SU-DHL-6 (cell line): ENCODE measurements around the gene IGF2BP3.
"Not testable (repeated sequence)": the region's sequence is repeated elsewhere in the genome, so short reads cannot be mapped to it uniquely, and the experiment has no call there.

Experiments
- H2AFZ ChIP-seq: fragments of 200-600 bp; sonication (generic); 2 replicates; pipeline ENCODE4 v1.6.1; 2014; ENCODE audit warnings: low read depth, mild to moderate bottlenecking, moderate library complexity, mixed read lengths, antibody characterized with exemption, low read length; ENCODE audit not compliant: severe bottlenecking
- H3F3A ChIP-seq: fragments of 200-600 bp; shearing (Covaris generic); 2 replicates; pipeline ENCODE4 v1.6.0; 2016; ENCODE audit warnings: antibody characterized with exemption, mild to moderate bottlenecking; ENCODE audit not compliant: insufficient read depth
- H3K27ac ChIP-seq: fragments of 200-600 bp; sonication (generic); 2 replicates; pipeline ENCODE4 v1.5.1; 2016; ENCODE audit warnings: low read depth, mild to moderate bottlenecking, low read length, moderate library complexity, mixed read lengths
- H3K27me3 ChIP-seq: fragments of 200-600 bp; sonication (generic), shearing (Covaris generic); 2 replicates; pipeline ENCODE4 v1.6.0; 2014; ENCODE audit warnings: mild to moderate bottlenecking, low read length
- H3K36me3 ChIP-seq: fragments of 200-600 bp; sonication (generic); 2 replicates; pipeline ENCODE4 v1.6.1; 2014; ENCODE audit warnings: mild to moderate bottlenecking, low read length, mixed read lengths
- H3K4me2 ChIP-seq: fragments of 300-600, 200-600 bp; shearing (Covaris generic), sonication (generic); 2 replicates; pipeline ENCODE4 v1.6.0; 2014; ENCODE audit warnings: low read length, low read depth, mild to moderate bottlenecking; ENCODE audit not compliant: poor library complexity, severe bottlenecking
- H3K4me3 ChIP-seq: fragments of 200-600 bp; sonication (generic); 2 replicates; pipeline ENCODE4 v1.5.1; 2014; ENCODE audit warnings: antibody characterized with exemption, low read length, mild to moderate bottlenecking, mixed read lengths; ENCODE audit not compliant: insufficient read depth, poor library complexity, severe bottlenecking
- H3K79me2 ChIP-seq: fragments of 200-600 bp; sonication (generic); 2 replicates; pipeline ENCODE4 v1.6.1; 2014; ENCODE audit warnings: mild to moderate bottlenecking, low read length, moderate library complexity; ENCODE audit not compliant: insufficient read depth
- H3K9ac ChIP-seq: fragments of 200-600 bp; sonication (generic); 2 replicates; pipeline ENCODE4 v1.7.0; 2014; ENCODE audit warnings: mild to moderate bottlenecking, low read length
- H3K9me2 ChIP-seq: fragments of 200-600 bp; sonication (generic); replicated peaks from 2 replicates; pipeline ENCODE4 v1.6.1; 2014; ENCODE audit warnings: low read length; ENCODE audit not compliant: insufficient read depth
- H3K9me3 ChIP-seq: fragments of 200-600 bp; sonication (generic); 2 replicates; pipeline ENCODE4 v1.6.1; 2014; ENCODE audit warnings: low read length, mixed read lengths; ENCODE audit not compliant: insufficient read depth
- H4K20me1 ChIP-seq: fragments of 200-600 bp; sonication (generic); 2 replicates; pipeline ENCODE4 v1.6.1; 2014; ENCODE audit warnings: low read depth, mild to moderate bottlenecking, antibody characterized with exemption, low read length, moderate library complexity, mixed read lengths
- EZH2phosphoT487 ChIP-seq: fragments of 200-600 bp; sonication (generic), shearing (Covaris generic); conservative IDR thresholded peaks from 2 replicates; pipeline ENCODE4 v1.6.1; 2018; ENCODE audit warnings: mild to moderate bottlenecking, antibody characterized with exemption, low read length, moderate library complexity, mixed read lengths
- TF ChIP-seq, protein P1 (sequence below): fragments of 200-600 bp; sonication (generic); IDR thresholded peaks from one replicate; pipeline ENCODE4 v1.5.1; 2017; ENCODE audit warnings: antibody characterized with exemption, mild to moderate bottlenecking, low read length, moderate library complexity; ENCODE audit not compliant: insufficient read depth, poor library complexity, severe bottlenecking

Gene IGF2BP3

DNA sequence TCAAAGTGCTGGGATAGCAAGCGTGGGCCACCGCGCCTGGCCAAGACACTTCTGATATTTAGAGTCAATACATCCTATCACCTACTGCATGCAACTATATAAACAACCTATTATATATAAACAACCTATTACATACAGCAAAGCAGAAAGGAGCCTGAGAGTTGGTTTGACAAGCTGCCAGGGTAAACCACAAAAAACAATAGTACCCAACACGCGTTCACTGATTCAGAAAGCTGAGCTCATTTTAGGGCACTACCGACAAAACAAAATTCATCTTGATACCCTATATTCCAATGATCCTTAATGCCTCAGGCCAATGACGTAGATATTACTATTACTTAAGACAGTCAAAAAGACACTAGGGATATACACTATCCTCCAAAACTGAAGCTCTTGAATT lies 154.9 kb downstream of the IGF2BP3 start:
- H3K36me3 ChIP-seq: peaks cover 81% of the 10 kb centered on the region
- no peaks in the 10 kb centered on the region for H3K9me2 ChIP-seq
- H3K4me2 ChIP-seq: no peak overlapping the region
- 0 out of 2 replicates have a peak, but pooled peaks cover 3% of the 10 kb centered on the region for H4K20me1 ChIP-seq
- TF ChIP-seq, protein P1, sequence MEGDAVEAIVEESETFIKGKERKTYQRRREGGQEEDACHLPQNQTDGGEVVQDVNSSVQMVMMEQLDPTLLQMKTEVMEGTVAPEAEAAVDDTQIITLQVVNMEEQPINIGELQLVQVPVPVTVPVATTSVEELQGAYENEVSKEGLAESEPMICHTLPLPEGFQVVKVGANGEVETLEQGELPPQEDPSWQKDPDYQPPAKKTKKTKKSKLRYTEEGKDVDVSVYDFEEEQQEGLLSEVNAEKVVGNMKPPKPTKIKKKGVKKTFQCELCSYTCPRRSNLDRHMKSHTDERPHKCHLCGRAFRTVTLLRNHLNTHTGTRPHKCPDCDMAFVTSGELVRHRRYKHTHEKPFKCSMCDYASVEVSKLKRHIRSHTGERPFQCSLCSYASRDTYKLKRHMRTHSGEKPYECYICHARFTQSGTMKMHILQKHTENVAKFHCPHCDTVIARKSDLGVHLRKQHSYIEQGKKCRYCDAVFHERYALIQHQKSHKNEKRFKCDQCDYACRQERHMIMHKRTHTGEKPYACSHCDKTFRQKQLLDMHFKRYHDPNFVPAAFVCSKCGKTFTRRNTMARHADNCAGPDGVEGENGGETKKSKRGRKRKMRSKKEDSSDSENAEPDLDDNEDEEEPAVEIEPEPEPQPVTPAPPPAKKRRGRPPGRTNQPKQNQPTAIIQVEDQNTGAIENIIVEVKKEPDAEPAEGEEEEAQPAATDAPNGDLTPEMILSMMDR: no peak
- no peak for TF ChIP-seq EZH2phosphoT487
- H3K27ac ChIP-seq: no peak overlapping the region
- no peaks in the 10 kb centered on the region for H3K27me3 ChIP-seq
- H3K9ac ChIP-seq: no peak overlapping the region
- H3K4me3 ChIP-seq: no peak overlapping the region
- 0 out of 2 replicates have a peak, but pooled peaks cover 4% of the 10 kb centered on the region for H3K79me2 ChIP-seq
- H3F3A ChIP-seq: peaks cover 37% of the 10 kb centered on the region
- no peak overlapping the region for H2AFZ ChIP-seq
- H3K9me3 ChIP-seq: no peaks in the 10 kb centered on the region

GRCh38 chr7:23312141-23312540 lies 158.2 kb downstream of the IGF2BP3 start:
- not testable (repeated sequence) for H3K27ac ChIP-seq, H4K20me1 ChIP-seq, H3K9ac ChIP-seq, H3K9me2 ChIP-seq, H3K27me3 ChIP-seq, H3K4me3 ChIP-seq, H3K4me2 ChIP-seq, H3K9me3 ChIP-seq, H2AFZ ChIP-seq
- peaks cover 29% of the 10 kb centered on the region for H3K79me2 ChIP-seq
- peaks cover 86% of the 10 kb centered on the region for H3K36me3 ChIP-seq
- peaks cover 63% of the 10 kb centered on the region for H3F3A ChIP-seq

- Histone ChIP-seq H3K36me3 (peaks cover 78% of the 10 kb centered on the region), H3K4me2 (no peak overlapping the region), H3K79me2 (peaks cover 57% of the 10 kb centered on the region), H3K9ac (no peak overlapping the region), H4K20me1 (no peaks in the 10 kb centered on the region), H3K4me3 (no peak overlapping the region), H3K9me3 (no peaks in the 10 kb centered on the region), H2AFZ (no peak overlapping the region), H3F3A (peaks cover 81% of the 10 kb centered on the region), H3K27ac (no peak overlapping the region), H3K27me3 (no peaks in the 10 kb centered on the region), H3K9me2 (no peaks in the 10 kb centered on the region)
- TF ChIP-seq, protein P1: no peak
- no peak for TF ChIP-seq EZH2phosphoT487
Observed at GRCh38 chr7:23308754-23309153, 161.5 kb downstream of the IGF2BP3 start.

- Histone ChIP-seq H3K27ac (no peak overlapping the region), H3K27me3 (no peaks in the 10 kb centered on the region), H3K79me2 (peaks cover 70% of the 10 kb centered on the region), H3K9me2 (no peaks in the 10 kb centered on the region), H3K9ac (no peak overlapping the region), H2AFZ (no peak overlapping the region), H3K4me2 (no peak overlapping the region), H3K4me3 (no peak overlapping the region), H3F3A (peaks cover 78% of the 10 kb centered on the region), H3K9me3 (no peaks in the 10 kb centered on the region), H4K20me1 (no peaks in the 10 kb centered on the region), H3K36me3 (peaks cover 66% of the 10 kb centered on the region)
- TF ChIP-seq, protein P1: no peak
- no peak for TF ChIP-seq EZH2phosphoT487
Observed at GRCh38 chr7:23306936-23307521, 163.3 kb downstream of the IGF2BP3 start.
